Neural cell (in vitro differentiated cells): ENCODE results near the gene TPCN1.

Experiments
- EZH2 ChIP-seq: fragments of 200-600, 300-800 bp; shearing (Covaris generic), sonication (generic); IDR thresholded peaks from 2 replicates; pipeline ENCODE4 v1.6.1; 2014; ENCODE audit warnings: antibody characterized with exemption, low read length, borderline replicate concordance, mild to moderate bottlenecking; ENCODE audit not compliant: insufficient read depth, poor library complexity, severe bottlenecking
- POLR2AphosphoS5 ChIP-seq: IDR thresholded peaks from 2 replicates; pipeline ENCODE4 v1.6.1; 2012
- RAD21 ChIP-seq: fragments of 450-650 bp; conservative IDR thresholded peaks from 2 replicates; pipeline ENCODE4 v1.6.1; 2014; ENCODE audit warnings: antibody characterized with exemption, mild to moderate bottlenecking, moderate library complexity
- SMC3 ChIP-seq: fragments of 450-650 bp; conservative IDR thresholded peaks from 2 replicates; pipeline ENCODE4 v1.6.1; 2014; ENCODE audit warnings: antibody characterized with exemption, mild to moderate bottlenecking, moderate library complexity; ENCODE audit not compliant: poor library complexity
- TF ChIP-seq, protein P1 (sequence below): fragments of 450-650 bp; IDR thresholded peaks from 2 replicates; pipeline ENCODE4 v1.5.1; 2014; ENCODE audit warnings: antibody characterized with exemption, mild to moderate bottlenecking, moderate library complexity; ENCODE audit not compliant: poor library complexity, severe bottlenecking

DNA sequence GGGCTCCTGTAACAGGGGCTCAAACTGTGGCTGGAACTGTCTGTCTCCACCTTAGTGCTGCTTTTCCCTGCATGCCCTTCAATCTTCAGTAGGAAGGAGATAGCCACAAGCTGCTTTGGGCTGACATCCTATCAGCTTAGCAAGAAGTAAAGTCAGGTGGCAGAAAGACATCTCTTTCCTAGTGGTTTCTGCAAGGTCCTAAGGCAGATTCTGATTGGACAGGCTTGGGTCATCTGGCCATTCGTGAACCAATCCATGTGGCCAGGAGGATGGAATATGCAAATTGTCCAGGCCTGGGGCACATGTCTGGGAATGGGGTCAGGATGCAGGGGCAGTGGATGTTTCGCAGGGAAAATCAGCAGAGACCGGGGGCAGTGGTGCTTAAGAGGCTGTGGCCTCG, 30.5 kb upstream of the TPCN1 start:
- TF ChIP-seq, protein P1, sequence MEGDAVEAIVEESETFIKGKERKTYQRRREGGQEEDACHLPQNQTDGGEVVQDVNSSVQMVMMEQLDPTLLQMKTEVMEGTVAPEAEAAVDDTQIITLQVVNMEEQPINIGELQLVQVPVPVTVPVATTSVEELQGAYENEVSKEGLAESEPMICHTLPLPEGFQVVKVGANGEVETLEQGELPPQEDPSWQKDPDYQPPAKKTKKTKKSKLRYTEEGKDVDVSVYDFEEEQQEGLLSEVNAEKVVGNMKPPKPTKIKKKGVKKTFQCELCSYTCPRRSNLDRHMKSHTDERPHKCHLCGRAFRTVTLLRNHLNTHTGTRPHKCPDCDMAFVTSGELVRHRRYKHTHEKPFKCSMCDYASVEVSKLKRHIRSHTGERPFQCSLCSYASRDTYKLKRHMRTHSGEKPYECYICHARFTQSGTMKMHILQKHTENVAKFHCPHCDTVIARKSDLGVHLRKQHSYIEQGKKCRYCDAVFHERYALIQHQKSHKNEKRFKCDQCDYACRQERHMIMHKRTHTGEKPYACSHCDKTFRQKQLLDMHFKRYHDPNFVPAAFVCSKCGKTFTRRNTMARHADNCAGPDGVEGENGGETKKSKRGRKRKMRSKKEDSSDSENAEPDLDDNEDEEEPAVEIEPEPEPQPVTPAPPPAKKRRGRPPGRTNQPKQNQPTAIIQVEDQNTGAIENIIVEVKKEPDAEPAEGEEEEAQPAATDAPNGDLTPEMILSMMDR, result no peak
- TF ChIP-seq POLR2AphosphoS5 (no peak), RAD21 (no peak), SMC3 (no peak), EZH2 (no peak)
